Central memory CD8-positive, alpha-beta T cell (primary cell): ENCODE results near the gene PPIA.

Experiments
- ATAC-seq: fragments of 150-1000 bp; cut with Tn5 transposase; replicated peaks from 2 replicates; pipeline ENCODE4 v1.10.0; 2022; ENCODE audit warnings: mild to moderate bottlenecking, moderate FRiP score, moderate number of reproducible peaks; ENCODE audit not compliant: poor library complexity, severe bottlenecking; ENCODE audit errors: extremely low read depth
- DNase-seq, 2 donors: peaks; one replicate each; pipeline ENCODE4 v3.0.0; 2021; ENCODE audit warnings: low spot score in 2 of 2
- H3K27ac Mint-ChIP-seq: one replicate; pipeline ENCODE4 v1.8.0; 2022; ENCODE audit warnings: low read depth, mild to moderate bottlenecking, moderate library complexity, mixed read lengths
- H3K27me3 Mint-ChIP-seq: one replicate; pipeline ENCODE4 v1.8.0; 2022; ENCODE audit warnings: mixed read lengths
- H3K36me3 Mint-ChIP-seq: one replicate; pipeline ENCODE4 v1.8.0; 2022; ENCODE audit warnings: mild to moderate bottlenecking, moderate library complexity, mixed read lengths; ENCODE audit not compliant: insufficient read depth
- H3K4me1 Mint-ChIP-seq: one replicate; pipeline ENCODE4 v1.8.0; 2022; ENCODE audit warnings: mixed read lengths
- H3K4me3 Mint-ChIP-seq: one replicate; pipeline ENCODE4 v1.8.0; 2022; ENCODE audit warnings: mild to moderate bottlenecking, moderate library complexity, mixed read lengths
- H3K9me3 Mint-ChIP-seq: one replicate; pipeline ENCODE4 v1.8.0; 2022; ENCODE audit warnings: mixed read lengths

Gene PPIA

GRCh38 chr7:44796504-44797328 lies at the start of gene PPIA:
Gene PPIA (plus strand): TSS chr7:44796681. CDS start chr7:44796725, 44 bp downstream.
- peaks cover 32% of the 10 kb centered on the region for H3K4me1 Mint-ChIP-seq
- H3K4me3 Mint-ChIP-seq, result peak within 1 kb of the TSS; percentile 94
- peak within 1 kb of the TSS; percentile 98 for H3K27ac Mint-ChIP-seq
- no peaks in the 10 kb centered on the region for H3K27me3 Mint-ChIP-seq
- peak; percentile 96 to 98 for DNase-seq
- H3K9me3 Mint-ChIP-seq, result no peaks in the 10 kb centered on the region
- H3K36me3 Mint-ChIP-seq, result peaks cover 53% of the 10 kb centered on the region
- ATAC-seq, result peak; percentile 87

DNA sequence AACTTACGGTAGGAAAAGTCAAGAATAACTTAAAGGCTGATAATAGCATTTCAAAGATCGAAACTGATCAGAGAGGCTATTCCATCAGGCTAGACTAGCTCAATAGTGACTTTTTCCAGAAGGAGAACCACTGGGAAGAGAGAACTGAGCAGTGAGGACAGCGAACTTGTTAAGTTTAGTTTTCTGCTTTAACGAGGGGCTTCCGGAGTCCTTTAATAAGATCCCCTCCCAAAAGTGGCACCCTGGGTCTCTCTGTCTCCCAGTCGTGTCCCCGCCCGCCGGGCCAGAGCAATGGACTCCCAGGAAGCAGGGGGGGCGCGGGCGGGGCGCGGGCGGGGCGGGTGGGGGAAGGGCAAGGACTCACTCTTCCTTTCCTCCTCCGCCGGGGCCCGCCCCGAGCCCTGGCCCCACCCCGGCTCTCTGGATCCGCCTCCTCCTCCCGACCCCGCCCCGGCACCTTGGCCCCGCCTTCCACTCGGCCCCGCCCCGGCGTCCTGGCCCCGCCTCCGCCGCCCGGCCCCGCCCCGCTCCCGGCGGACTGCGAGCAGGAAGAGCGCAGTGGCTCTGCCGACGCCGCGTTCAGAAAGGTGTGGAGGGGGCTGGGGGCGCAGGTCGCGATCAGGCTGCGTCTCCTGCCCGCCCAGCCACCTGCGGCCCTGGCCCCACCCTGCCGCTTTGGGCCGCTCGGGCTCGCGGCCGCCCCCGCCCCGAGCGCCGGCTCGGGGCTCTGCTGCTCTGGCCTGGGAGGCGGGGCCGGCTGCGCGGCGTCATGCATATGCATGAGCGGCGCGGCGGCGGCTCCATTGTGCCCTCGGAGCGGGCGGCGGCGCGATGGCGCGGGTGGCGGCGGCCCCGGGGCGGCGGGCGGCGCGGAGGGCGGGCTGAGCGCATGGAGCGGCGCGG lies 48.2 kb upstream of the PPIA start, which contains the start of gene ZMIZ2:
TSS of gene ZMIZ2 (plus strand) at position 803 of the 903 bp plus-strand sequence. CDS start 7,403 bp downstream, outside the sequence.
- peaks cover 34% of the 10 kb centered on the region for H3K4me1 Mint-ChIP-seq
- peak within 1 kb of the TSS; percentile 64 for H3K27ac Mint-ChIP-seq
- DNase-seq (peak; percentile 89 to 93), ATAC-seq (peak; percentile 88)
- H3K9me3 Mint-ChIP-seq, result no peaks in the 10 kb centered on the region
- no peaks in the 10 kb centered on the region for H3K27me3 Mint-ChIP-seq
- H3K36me3 Mint-ChIP-seq, result peaks cover 8% of the 10 kb centered on the region
- H3K4me3 Mint-ChIP-seq, result peak within 1 kb of the TSS; percentile 82

DNA sequence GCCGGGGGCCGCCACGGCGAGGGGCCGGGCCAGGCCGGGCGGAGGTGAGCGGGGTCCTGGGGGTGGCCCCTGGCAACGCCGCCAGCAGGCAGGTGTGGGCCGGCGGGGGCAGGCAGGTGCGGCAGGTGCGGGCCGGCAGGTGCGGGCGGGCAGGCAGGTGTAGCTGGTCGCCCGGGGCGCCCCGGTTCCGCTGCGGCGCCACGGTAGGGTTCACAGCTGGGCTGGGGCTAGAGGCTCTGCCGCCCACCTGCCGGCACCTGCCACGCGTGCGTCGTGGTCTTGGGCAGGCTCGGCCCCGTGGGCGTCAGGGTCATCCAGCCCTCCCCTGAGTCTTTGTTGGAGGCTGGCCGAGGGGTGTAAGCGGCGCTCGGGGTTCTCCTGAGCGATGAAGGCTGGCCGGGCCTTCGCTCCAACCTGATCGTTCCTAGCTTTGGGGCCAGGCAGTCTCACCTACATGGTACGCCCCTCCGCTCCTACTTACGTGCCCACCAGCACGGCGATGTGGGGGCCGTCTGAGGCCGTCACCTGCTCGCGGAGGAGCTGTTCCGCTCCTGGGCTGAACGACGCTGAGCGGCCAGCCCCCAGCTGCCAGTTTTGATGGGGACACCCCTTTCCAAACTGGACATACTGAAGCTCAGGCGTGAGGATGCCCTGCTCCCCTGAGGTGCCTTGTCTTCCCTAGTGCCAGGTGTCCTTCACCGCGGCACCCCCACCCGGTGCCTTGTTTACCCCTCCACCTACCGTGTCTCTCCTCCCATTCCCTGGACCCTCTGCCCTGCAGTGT lies 47.3 kb upstream of the PPIA start:
- Mint-ChIP-seq H3K36me3 (peaks cover 8% of the 10 kb centered on the region), H3K4me1 (peaks cover 34% of the 10 kb centered on the region), H3K4me3 (peak overlapping the region; percentile 82), H3K27me3 (no peaks in the 10 kb centered on the region), H3K9me3 (no peaks in the 10 kb centered on the region), H3K27ac (peak overlapping the region; percentile 42)
- ATAC-seq (no peak), DNase-seq (no peak)

GRCh38 chr7:44749992-44750391 lies 46.5 kb upstream of the PPIA start:
- DNase-seq (no peak), ATAC-seq (no peak)
- peaks cover 8% of the 10 kb centered on the region for H3K36me3 Mint-ChIP-seq
- no peaks in the 10 kb centered on the region for H3K27me3 Mint-ChIP-seq
- peak overlapping the region; percentile 42 for H3K27ac Mint-ChIP-seq
- no peaks in the 10 kb centered on the region for H3K9me3 Mint-ChIP-seq
- H3K4me1 Mint-ChIP-seq, result peaks cover 42% of the 10 kb centered on the region
- H3K4me3 Mint-ChIP-seq, result peak overlapping the region; percentile 82

DNA sequence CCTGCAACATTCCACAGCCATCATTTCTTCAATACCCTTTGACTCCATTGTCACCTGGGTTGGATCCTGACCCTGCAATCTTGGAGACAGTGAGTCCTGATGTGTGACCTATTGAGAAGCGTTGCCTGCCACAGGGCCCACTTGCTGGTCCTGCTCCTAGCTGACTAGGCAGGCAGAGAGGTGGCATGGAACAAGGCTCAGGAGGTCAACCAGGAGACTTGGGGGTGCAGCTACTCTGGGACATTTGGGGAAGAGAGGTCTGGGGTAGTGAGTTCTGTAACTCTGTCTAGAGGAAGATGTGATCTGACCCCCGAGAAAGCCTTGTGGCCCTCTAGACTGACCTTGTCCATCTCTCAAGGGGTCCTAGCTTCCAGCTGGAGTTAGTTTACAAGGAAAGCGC lies 46.1 kb upstream of the PPIA start:
- Mint-ChIP-seq H3K27ac (peak overlapping the region; percentile 12), H3K9me3 (no peaks in the 10 kb centered on the region), H3K4me3 (peak overlapping the region; percentile 82), H3K36me3 (peaks cover 8% of the 10 kb centered on the region), H3K4me1 (peaks cover 46% of the 10 kb centered on the region), H3K27me3 (no peaks in the 10 kb centered on the region)
- DNase-seq (no peak), ATAC-seq (no peak)

DNA sequence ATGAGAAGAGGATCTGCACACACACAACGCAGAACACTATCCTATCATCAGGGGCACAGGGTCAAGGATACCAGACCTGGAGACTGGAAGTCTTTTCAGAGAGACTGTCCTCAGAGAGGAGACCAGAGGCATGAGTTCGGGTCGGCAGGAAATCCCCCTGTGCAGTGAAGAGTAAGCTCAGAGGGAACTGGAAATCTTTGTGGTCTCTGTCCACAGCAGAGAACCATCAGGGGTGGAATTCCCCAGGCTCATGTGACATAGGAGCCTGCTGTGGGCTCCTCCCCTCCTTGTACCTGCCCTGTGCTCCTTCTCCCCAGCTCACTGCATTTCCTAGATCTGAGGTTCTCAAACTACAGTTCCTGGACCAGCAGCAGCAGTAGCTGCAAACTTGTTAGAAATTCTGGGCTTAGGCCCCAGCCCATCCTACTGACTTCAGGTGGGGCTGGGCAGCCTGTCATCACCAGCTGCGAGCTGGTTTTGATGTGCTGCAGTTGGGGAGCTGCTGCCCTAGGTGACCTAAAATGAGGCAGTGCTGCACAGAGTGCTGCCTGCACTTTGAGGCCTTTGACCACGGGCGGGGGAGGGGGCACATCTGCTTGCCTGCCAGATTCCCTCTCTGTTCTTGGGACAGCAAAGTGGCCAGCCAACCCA lies 45.4 kb upstream of the PPIA start:
- Mint-ChIP-seq H3K4me1 (peaks cover 47% of the 10 kb centered on the region), H3K27me3 (no peaks in the 10 kb centered on the region), H3K4me3 (peak overlapping the region; percentile 82), H3K27ac (peak overlapping the region; percentile 68), H3K9me3 (no peaks in the 10 kb centered on the region), H3K36me3 (peaks cover 8% of the 10 kb centered on the region)
- ATAC-seq (peak; percentile 38), DNase-seq (peak in 1 of 2 donors; percentile 30)

DNA sequence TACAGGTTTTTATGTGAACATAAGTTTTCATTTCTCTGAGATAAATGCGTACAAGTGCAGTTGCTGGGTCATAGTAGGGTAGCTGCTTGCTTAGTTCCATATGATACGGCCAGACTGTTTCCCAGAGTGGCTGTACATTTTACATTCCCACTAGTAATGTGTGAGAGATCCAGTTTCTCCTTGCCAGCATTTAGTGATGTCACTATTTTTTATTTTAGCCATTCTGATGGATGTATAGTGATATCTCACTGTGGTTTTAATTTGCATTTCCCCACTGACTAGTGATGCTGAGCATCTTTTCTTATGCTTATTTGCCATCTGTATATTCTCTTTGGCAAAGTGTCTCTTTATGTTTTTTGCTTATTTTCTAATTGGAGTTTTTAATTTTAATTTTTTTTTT lies 43.7 kb upstream of the PPIA start:
- Mint-ChIP-seq H3K27me3 (no peaks in the 10 kb centered on the region), H3K4me1 (peaks cover 42% of the 10 kb centered on the region), H3K4me3 (no peak overlapping the region), H3K27ac (peak overlapping the region; percentile 24), H3K9me3 (no peaks in the 10 kb centered on the region), H3K36me3 (peaks cover 8% of the 10 kb centered on the region)
- DNase-seq (no peak), ATAC-seq (no peak)

DNA sequence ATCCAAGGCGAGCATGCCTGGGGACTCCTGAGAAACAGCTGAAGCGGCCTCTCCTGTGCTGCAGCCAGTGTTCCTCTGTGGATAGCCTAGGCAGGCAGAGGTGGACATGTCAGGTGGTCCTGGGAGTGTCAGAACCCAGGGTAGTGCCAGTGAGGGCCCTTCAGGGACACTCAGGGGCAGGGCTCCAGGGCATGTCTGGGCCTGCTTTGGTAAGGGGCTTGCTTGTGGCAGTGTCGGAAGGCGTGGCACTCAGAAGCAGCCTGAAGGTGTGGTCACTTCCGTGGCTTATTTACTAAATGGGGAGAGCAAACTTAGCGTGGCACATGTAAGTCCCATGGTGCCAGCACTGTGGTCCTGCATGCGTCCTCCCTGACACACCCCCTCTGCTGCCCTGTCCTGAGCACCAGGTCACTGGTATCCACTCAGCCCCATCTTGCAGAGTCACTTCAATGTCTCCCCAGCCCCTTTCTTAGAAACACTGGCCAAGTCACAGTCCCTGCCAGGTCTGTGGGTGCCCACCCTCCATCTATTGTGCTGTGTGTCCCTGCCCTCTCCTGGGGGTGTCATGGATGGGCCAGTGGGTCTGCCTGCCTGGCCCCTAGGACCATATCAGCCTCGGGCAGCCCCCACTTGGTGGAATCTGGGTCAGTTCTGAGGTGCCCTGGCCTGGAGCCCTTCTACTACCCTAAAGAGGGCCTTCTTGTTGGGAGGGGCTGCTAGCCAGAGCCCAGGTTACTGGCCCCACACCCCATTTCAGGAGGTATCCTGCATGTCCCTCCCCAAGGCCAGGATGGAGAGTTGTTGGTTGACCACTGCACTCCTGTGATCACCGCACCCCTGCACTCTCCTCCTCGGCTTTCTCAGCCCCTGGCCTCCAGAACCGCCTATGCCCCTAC lies 41.4 kb upstream of the PPIA start:
- no peaks in the 10 kb centered on the region for H3K27me3 Mint-ChIP-seq
- H3K36me3 Mint-ChIP-seq, result peaks cover 7% of the 10 kb centered on the region
- peaks cover 34% of the 10 kb centered on the region for H3K4me1 Mint-ChIP-seq
- H3K4me3 Mint-ChIP-seq, result no peak overlapping the region
- H3K9me3 Mint-ChIP-seq, result no peaks in the 10 kb centered on the region
- ATAC-seq (no peak), DNase-seq (no peak)
- H3K27ac Mint-ChIP-seq, result peak overlapping the region; percentile 67

GRCh38 chr7:44755698-44756627 lies 40.5 kb upstream of the PPIA start:
- Mint-ChIP-seq H3K9me3 (no peaks in the 10 kb centered on the region), H3K36me3 (peaks cover 4% of the 10 kb centered on the region), H3K4me1 (peaks cover 24% of the 10 kb centered on the region), H3K27me3 (no peaks in the 10 kb centered on the region), H3K4me3 (no peak overlapping the region), H3K27ac (no peak overlapping the region)
- no peak for DNase-seq
- no peak for ATAC-seq

- Mint-ChIP-seq H3K4me1 (peaks cover 18% of the 10 kb centered on the region), H3K36me3 (peaks cover 7% of the 10 kb centered on the region), H3K4me3 (no peak overlapping the region), H3K27ac (no peak overlapping the region), H3K27me3 (no peaks in the 10 kb centered on the region), H3K9me3 (no peaks in the 10 kb centered on the region)
- ATAC-seq, result no peak
- DNase-seq, result no peak
These were observed 39.6 kb upstream of the PPIA start for GRCh38 chr7:44756904-44757303.
